ENCODE data around the gene SERPINE2.
"Not testable (repeated sequence)": the region's sequence is repeated elsewhere in the genome, so short reads cannot be mapped to it uniquely, and the experiment has no call there.

The SERPINE2 gene

GRCh38 chr2:224009605-224010315, 29.3 kb downstream of the SERPINE2 start:
- no peak for DNase-seq

GRCh38 chr2:224008702-224009261, 30.3 kb downstream of the SERPINE2 start:
- DNase-seq = no peak

GRCh38 chr2:224004105-224004695, 34.9 kb downstream of the SERPINE2 start:
- DNase-seq = no peak

- not testable (repeated sequence) for DNase-seq
These were observed 38.4 kb downstream of the SERPINE2 start for GRCh38 chr2:224000662-224001061.

- no peak for DNase-seq
These were observed 39.2 kb downstream of the SERPINE2 start for GRCh38 chr2:223999862-224000261.

- no peak for DNase-seq
These were observed 40.1 kb downstream of the SERPINE2 start for GRCh38 chr2:223998948-223999347.

- DNase-seq = no peak
These were observed 41.1 kb downstream of the SERPINE2 start for GRCh38 chr2:223997938-223998337.

- DNase-seq = no peak
These were observed 42.7 kb downstream of the SERPINE2 start for GRCh38 chr2:223996391-223996790.

GRCh38 chr2:223995569-223995968, 43.5 kb downstream of the SERPINE2 start:
- no peak for DNase-seq

- no peak for DNase-seq
These were observed 44.4 kb downstream of the SERPINE2 start for GRCh38 chr2:223994562-223995162.

GRCh38 chr2:223993634-223994232, 45.4 kb downstream of the SERPINE2 start:
- peak; percentile 77 for DNase-seq

- no peak for DNase-seq
These were observed 47.5 kb downstream of the SERPINE2 start for GRCh38 chr2:223991611-223992010.

- DNase-seq = no peak
These were observed 49.2 kb downstream of the SERPINE2 start for GRCh38 chr2:223989856-223990232.

- no peak for DNase-seq
These were observed 49.8 kb downstream of the SERPINE2 start for GRCh38 chr2:223989206-223989855.

GRCh38 chr2:223981241-223981640, 57.8 kb downstream of the SERPINE2 start:
- no peak for DNase-seq

- DNase-seq = no peak
These were observed 58.3 kb downstream of the SERPINE2 start for GRCh38 chr2:223980803-223981202.

- no peak for DNase-seq
These were observed 58.7 kb downstream of the SERPINE2 start for GRCh38 chr2:223980397-223980735.

GRCh38 chr2:223979730-223980396, 59.2 kb downstream of the SERPINE2 start:
- no peak for DNase-seq

- no peak for DNase-seq
These were observed 60.6 kb downstream of the SERPINE2 start for GRCh38 chr2:223978451-223978850.

GRCh38 chr2:223976635-223977226, 62.4 kb downstream of the SERPINE2 start:
- DNase-seq = no peak

GRCh38 chr2:223973606-223974005, 65.5 kb downstream of the SERPINE2 start:
- no peak for DNase-seq

- DNase-seq = no peak
These were observed 66.4 kb downstream of the SERPINE2 start for GRCh38 chr2:223972656-223973102.

Measured in activated effector memory CD4-positive, alpha-beta T cell treated with anti-CD3 and anti-CD28 coated beads, Interleukin-2, amount 50 U/mL, for 16 hours (primary cell).